HepG2 (cell line): ENCODE results near the gene KMT2D. TPM values are rescaled to one million over a fixed set of nuclear protein-coding genes. Genes with fewer than 3 reads are reported as not detected.

Experiments used
- ARID4A ChIP-seq: sonication (generic); formaldehyde crosslinking; IDR thresholded peaks from 2 replicates; pipeline ENCODE4 v1.5.0; 2020; ENCODE audit warnings: mild to moderate bottlenecking, missing genetic modification reagents, borderline replicate concordance
- CREB3 ChIP-seq: sonication (generic); formaldehyde crosslinking; IDR thresholded peaks from 2 replicates; pipeline ENCODE4 v1.5.0; 2020; ENCODE audit warnings: missing genetic modification reagents
- FLYWCH1 ChIP-seq: sonication (generic); formaldehyde crosslinking; IDR thresholded peaks from 2 replicates; pipeline ENCODE4 v1.8.1; 2023; ENCODE audit warnings: mild to moderate bottlenecking, missing genetic modification reagents
- HOXD1 ChIP-seq: sonication (generic); formaldehyde crosslinking; IDR thresholded peaks from 2 replicates; pipeline ENCODE4 v1.5.0; 2020; ENCODE audit warnings: missing genetic modification reagents
- PCBP2 ChIP-seq: fragments of 200-400 bp; formaldehyde crosslinking; optimal IDR thresholded peaks from 2 replicates; pipeline ENCODE3; 2018; ENCODE audit warnings: low read length, low read depth; ENCODE audit not compliant: poor library complexity, severe bottlenecking
- SIN3B ChIP-seq: fragments of 150-350 bp; IDR thresholded peaks from 2 replicates; pipeline ENCODE4 v1.6.1; 2014; ENCODE audit warnings: low read length
- SMARCE1 ChIP-seq: fragments of 450-650 bp; IDR thresholded peaks from 2 replicates; pipeline ENCODE4 v1.6.1; 2017; ENCODE audit warnings: borderline replicate concordance
- SMC3 ChIP-seq: IDR thresholded peaks from 2 replicates; pipeline ENCODE4 v1.6.1; 2011; ENCODE audit warnings: low read length, improper control_type of control experiment
- TCF7 ChIP-seq: sonication (generic); IDR thresholded peaks from 2 replicates; pipeline ENCODE4 v1.6.1; 2016; ENCODE audit warnings: antibody characterized with exemption, low read depth
- ZBTB3 ChIP-seq: sonication (generic); formaldehyde crosslinking; IDR thresholded peaks from 2 replicates; pipeline ENCODE4 v1.4.0; 2020; ENCODE audit warnings: low read depth, mild to moderate bottlenecking, moderate library complexity, missing genetic modification reagents, borderline replicate concordance
- ZEB1 ChIP-seq: IDR thresholded peaks from 2 replicates; pipeline ENCODE4 v1.6.1; 2012; ENCODE audit warnings: mild to moderate bottlenecking, low read depth, inconsistent platforms; ENCODE audit not compliant: insufficient replicate concordance
- ZNF10 ChIP-seq: sonication (generic); formaldehyde crosslinking; IDR thresholded peaks from 2 replicates; pipeline ENCODE4 v1.4.0; 2020; ENCODE audit warnings: mild to moderate bottlenecking, low read depth, missing genetic modification reagents, borderline replicate concordance
- ZNF253 ChIP-seq: sonication (generic); formaldehyde crosslinking; IDR thresholded peaks from 2 replicates; pipeline ENCODE4 v1.8.0; 2022; ENCODE audit warnings: mild to moderate bottlenecking, missing genetic modification reagents, borderline replicate concordance
- ZNF607 ChIP-seq: sonication (generic); formaldehyde crosslinking; IDR thresholded peaks from 2 replicates; pipeline ENCODE4 v1.5.1; 2020; ENCODE audit warnings: missing genetic modification reagents, mild to moderate bottlenecking, borderline replicate concordance
- ZNF616 ChIP-seq: sonication (generic); formaldehyde crosslinking; IDR thresholded peaks from 2 replicates; pipeline ENCODE4 v1.5.0; 2020; ENCODE audit warnings: low read depth, mild to moderate bottlenecking, missing genetic modification reagents
- ZNF672 ChIP-seq: sonication (generic); formaldehyde crosslinking; IDR thresholded peaks from 2 replicates; pipeline ENCODE4 v1.8.1; 2022; ENCODE audit warnings: missing genetic modification reagents
- ZNF761 ChIP-seq: sonication (generic); formaldehyde crosslinking; conservative IDR thresholded peaks from 2 replicates; pipeline ENCODE4 v1.4.0; 2020; ENCODE audit warnings: mild to moderate bottlenecking, missing genetic modification reagents
- ZNF766 ChIP-seq: sonication (generic); formaldehyde crosslinking; IDR thresholded peaks from 2 replicates; pipeline ENCODE4 v1.5.0; 2020; ENCODE audit warnings: missing genetic modification reagents, borderline replicate concordance
- ZSCAN25 ChIP-seq: sonication (generic); formaldehyde crosslinking; IDR thresholded peaks from 2 replicates; pipeline ENCODE4 v1.8.0; 2022; ENCODE audit warnings: mild to moderate bottlenecking, missing genetic modification reagents
- polyA plus RNA-seq, 8 experiments: library from polyadenylated mRNA; depleted of rRNA in 3 of 8; stranded (reverse) in 7 of 8; unstranded in 1 of 8; fragments of >200 nt; fragmentation: Illumina TruSeq in 4 of 8; extraction: Trizol in 4 of 8; gene quantifications; 2 replicates each; pipeline versions ENCODE4 v1.2.1 to v1.2.3, GENCODE V29; 2011 to 2016; ENCODE audit warnings: low read depth in 4 of 8, missing spikeins in 1 of 8, mixed read lengths in 1 of 8; ENCODE audit not compliant: insufficient read depth in 1 of 8
- total RNA-seq, 5 experiments: library from RNA; depleted of rRNA; stranded (reverse); fragments of >200 nt; fragmentation: Illumina TruSeq; extraction: Trizol; gene quantifications; 2 replicates each; pipeline ENCODE4 v1.2.3, GENCODE V29; 2016; ENCODE audit warnings: low read depth in 1 of 5
- TF ChIP-seq, protein P1 (sequence below): IDR thresholded peaks from 2 replicates; pipeline ENCODE4 v1.6.1; 2016; ENCODE audit warnings: missing genetic modification reagents, missing compliant biosample characterization
- TF ChIP-seq, protein P2 (sequence below): sonication (generic); formaldehyde crosslinking; IDR thresholded peaks from 2 replicates; pipeline ENCODE4 v1.9.0; 2021; ENCODE audit warnings: missing genetic modification reagents, borderline replicate concordance

The KMT2D gene
- total and polyA plus RNA-seq, 2 of the 13 experiments (the other 11 are each of a cell fraction or from before 2014, with no cell fraction given) = 8.1 to 10.4 TPM

DNA sequence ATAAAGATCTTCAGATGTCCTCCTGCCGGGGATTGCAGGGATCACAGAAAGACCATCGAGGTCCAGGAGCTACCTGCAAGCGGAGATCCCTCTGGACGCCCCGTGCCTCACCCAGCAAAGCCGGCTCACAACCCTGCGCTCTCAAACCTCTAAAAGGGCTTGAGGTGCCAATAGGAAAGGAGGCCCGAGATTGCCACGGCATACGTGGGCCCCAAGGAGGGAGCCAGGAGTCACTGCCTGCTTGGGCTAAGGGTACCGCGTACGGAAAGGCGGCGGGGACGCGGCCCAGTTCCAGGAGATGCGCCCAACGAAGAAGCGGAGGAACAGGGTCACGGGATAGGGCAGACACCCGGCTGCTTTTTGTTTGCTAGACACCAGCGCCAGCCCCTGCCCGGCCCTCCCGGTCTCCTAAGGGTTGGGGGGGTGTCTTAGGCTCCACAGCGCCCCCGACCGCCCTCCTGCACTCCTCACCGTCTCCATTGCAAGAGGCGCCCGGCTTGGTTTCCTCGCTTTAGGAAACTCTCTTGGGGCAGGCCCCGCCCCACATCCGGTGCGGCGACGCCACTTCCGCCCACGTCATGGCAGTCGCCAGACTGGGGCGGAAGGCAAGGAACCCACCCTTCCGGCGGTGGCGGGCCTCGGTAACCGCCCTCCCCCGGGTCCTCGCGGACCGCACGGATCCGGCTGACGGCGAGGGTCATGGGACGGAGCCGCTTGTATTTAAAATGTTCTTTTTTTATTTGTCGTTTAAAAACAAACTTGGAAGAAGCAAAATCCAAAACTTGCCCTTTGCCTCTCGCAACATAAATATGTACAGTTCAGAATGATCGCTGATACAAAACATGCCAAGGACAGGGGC, 42.1 kb downstream of the KMT2D start, which contains the start of gene PRKAG1 (continued):
- TF ChIP-seq FLYWCH1 (no peak), ZNF10 (no peak), ZNF766 (CRISPR knock-in tag) (peak; percentile 78; the same call in 1 of the 2 replicates), ZNF672 (CRISPR knock-in tag) (no peak), ZSCAN25 (CRISPR knock-in tag) (no peak), ZNF616 (CRISPR knock-in tag) (no peak), ARID4A (CRISPR knock-in tag) (peak; percentile 85), ZBTB3 (CRISPR knock-in tag) (no peak), TCF7 (no peak), SMARCE1 (no peak), ZEB1 (peak; percentile 68), PCBP2 (no peak), CREB3 (no peak), ZNF761 (CRISPR knock-in tag) (peak; percentile 55; the same call in 1 of the 2 replicates), ZNF607 (peak; percentile 76; the same call in 1 of the 2 replicates), SIN3B (no peak), SMC3 (no peak), HOXD1 (CRISPR knock-in tag) (0 out of 2 replicates have a peak, but pooled peaks have one; percentile 52), ZNF253 (CRISPR knock-in tag) (0 out of 2 replicates have a peak, but pooled peaks have one; percentile 81)
- TF ChIP-seq, protein P1, sequence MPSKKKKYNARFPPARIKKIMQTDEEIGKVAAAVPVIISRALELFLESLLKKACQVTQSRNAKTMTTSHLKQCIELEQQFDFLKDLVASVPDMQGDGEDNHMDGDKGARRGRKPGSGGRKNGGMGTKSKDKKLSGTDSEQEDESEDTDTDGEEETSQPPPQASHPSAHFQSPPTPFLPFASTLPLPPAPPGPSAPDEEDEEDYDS (CRISPR knock-in tag) = peak; percentile 73; the same call in 1 of the 2 replicates
- TF ChIP-seq, protein P2, sequence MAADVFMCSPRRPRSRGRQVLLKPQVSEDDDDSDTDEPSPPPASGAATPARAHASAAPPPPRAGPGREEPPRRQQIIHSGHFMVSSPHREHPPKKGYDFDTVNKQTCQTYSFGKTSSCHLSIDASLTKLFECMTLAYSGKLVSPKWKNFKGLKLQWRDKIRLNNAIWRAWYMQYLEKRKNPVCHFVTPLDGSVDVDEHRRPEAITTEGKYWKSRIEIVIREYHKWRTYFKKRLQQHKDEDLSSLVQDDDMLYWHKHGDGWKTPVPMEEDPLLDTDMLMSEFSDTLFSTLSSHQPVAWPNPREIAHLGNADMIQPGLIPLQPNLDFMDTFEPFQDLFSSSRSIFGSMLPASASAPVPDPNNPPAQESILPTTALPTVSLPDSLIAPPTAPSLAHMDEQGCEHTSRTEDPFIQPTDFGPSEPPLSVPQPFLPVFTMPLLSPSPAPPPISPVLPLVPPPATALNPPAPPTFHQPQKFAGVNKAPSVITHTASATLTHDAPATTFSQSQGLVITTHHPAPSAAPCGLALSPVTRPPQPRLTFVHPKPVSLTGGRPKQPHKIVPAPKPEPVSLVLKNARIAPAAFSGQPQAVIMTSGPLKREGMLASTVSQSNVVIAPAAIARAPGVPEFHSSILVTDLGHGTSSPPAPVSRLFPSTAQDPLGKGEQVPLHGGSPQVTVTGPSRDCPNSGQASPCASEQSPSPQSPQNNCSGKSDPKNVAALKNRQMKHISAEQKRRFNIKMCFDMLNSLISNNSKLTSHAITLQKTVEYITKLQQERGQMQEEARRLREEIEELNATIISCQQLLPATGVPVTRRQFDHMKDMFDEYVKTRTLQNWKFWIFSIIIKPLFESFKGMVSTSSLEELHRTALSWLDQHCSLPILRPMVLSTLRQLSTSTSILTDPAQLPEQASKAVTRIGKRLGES (CRISPR knock-in tag) = 0 out of 2 replicates have a peak, but pooled peaks have one; percentile 70
